Neuronal stem cell (in vitro differentiated cells): ENCODE measurements around the gene RREB1.
A peak's percentile ranks its signal among the peaks of the same experiment; 100 is the strongest.
"Not testable (repeated sequence)": the region's sequence is repeated elsewhere in the genome, so short reads cannot be mapped to it uniquely, and the experiment has no call there.

Experiments used
- DNase-seq: peaks from one replicate; pipeline ENCODE4 v3.0.0-alpha.2; 2013; ENCODE audit warnings: low spot score
- H2AFZ ChIP-seq: one replicate; pipeline ENCODE4 v1.6.1; 2013; ENCODE audit warnings: mild to moderate bottlenecking, low read length, inconsistent platforms
- H2AK5ac ChIP-seq: 2 replicates; pipeline ENCODE4 v1.6.1; 2013; ENCODE audit warnings: low read depth, mild to moderate bottlenecking, inconsistent platforms, low read length, moderate library complexity, mixed read lengths
- H2BK120ac ChIP-seq: 2 replicates; pipeline ENCODE4 v1.6.1; 2013; ENCODE audit warnings: low read depth, mild to moderate bottlenecking, inconsistent platforms, low read length, moderate library complexity, mixed read lengths
- H2BK12ac ChIP-seq: one replicate; pipeline ENCODE4 v1.6.1; 2013; ENCODE audit warnings: low read length, inconsistent platforms
- H2BK15ac ChIP-seq: 2 replicates; pipeline ENCODE4 v1.6.1; 2013; ENCODE audit warnings: mild to moderate bottlenecking, low read length, inconsistent platforms, mixed read lengths
- H2BK5ac ChIP-seq: one replicate; pipeline ENCODE4 v1.6.1; 2013; ENCODE audit warnings: inconsistent platforms, mild to moderate bottlenecking, low read length, moderate library complexity
- H3K14ac ChIP-seq: one replicate; pipeline ENCODE4 v1.6.1; 2013; ENCODE audit warnings: low read length, inconsistent platforms
- H3K18ac ChIP-seq: 2 replicates; pipeline ENCODE4 v1.6.1; 2013; ENCODE audit warnings: low read length, inconsistent platforms
- H3K23ac ChIP-seq: 2 replicates; pipeline ENCODE4 v1.6.1; 2013; ENCODE audit warnings: low read depth, mild to moderate bottlenecking, mixed read lengths, low read length, inconsistent platforms; ENCODE audit not compliant: poor library complexity
- H3K27ac ChIP-seq: replicated peaks from 3 replicates; pipeline ENCODE4 v1.5.1; 2013; ENCODE audit warnings: low read length, inconsistent platforms
- H3K27me3 ChIP-seq, 3 experiments: 2 replicates each; pipeline ENCODE4 v1.6.1; 2013; ENCODE audit warnings: low read length in 3 of 3, mild to moderate bottlenecking in 2 of 3, inconsistent platforms in 1 of 3, low read depth in 1 of 3, mixed read lengths in 1 of 3, moderate library complexity in 1 of 3; ENCODE audit not compliant: control insufficient read depth in 3 of 3, insufficient read depth in 3 of 3
- H3K36me3 ChIP-seq, 2 donors: replicated peaks in 1 of 2; 2 replicates each; pipeline ENCODE4 v1.6.1; 2013; ENCODE audit warnings: low read length in 2 of 2; ENCODE audit not compliant: control insufficient read depth in 2 of 2, insufficient read depth in 2 of 2
- H3K4ac ChIP-seq: 2 replicates; pipeline ENCODE4 v1.6.1; 2013; ENCODE audit warnings: inconsistent platforms, mild to moderate bottlenecking, low read length, moderate library complexity
- H3K4me1 ChIP-seq, 2 donors: 1 replicate in 1 of 2; 2 replicates in 1 of 2; pipeline ENCODE4 v1.6.1; 2013; ENCODE audit warnings: low read length in 2 of 2, low read depth in 1 of 2; ENCODE audit not compliant: control insufficient read depth in 2 of 2, insufficient read depth in 1 of 2
- H3K4me2 ChIP-seq: one replicate; pipeline ENCODE4 v1.6.1; 2013; ENCODE audit warnings: mild to moderate bottlenecking, low read length, inconsistent platforms; ENCODE audit not compliant: insufficient read depth, poor library complexity, severe bottlenecking
- H3K4me3 ChIP-seq, 2 donors: 2 replicates each; pipeline ENCODE4 v1.5.1; 2013; ENCODE audit warnings: low read length in 2 of 2, mild to moderate bottlenecking in 2 of 2, inconsistent platforms in 1 of 2, moderate library complexity in 1 of 2
- H3K79me1 ChIP-seq: one replicate; pipeline ENCODE4 v1.6.1; 2013; ENCODE audit warnings: low read depth, mild to moderate bottlenecking, inconsistent platforms, low read length, moderate library complexity
- H3K9ac ChIP-seq: one replicate; pipeline ENCODE4 v1.6.1; 2013; ENCODE audit warnings: mild to moderate bottlenecking, low read depth, low read length, inconsistent platforms; ENCODE audit not compliant: poor library complexity
- H3K9me3 ChIP-seq, 2 donors: replicated peaks in 1 of 2; 2 replicates each; pipeline versions ENCODE3 to v1.6.1; 2013; ENCODE audit warnings: low read length in 2 of 2, mild to moderate bottlenecking in 2 of 2, inconsistent platforms in 1 of 2, low read depth in 1 of 2, mixed read lengths in 1 of 2, moderate library complexity in 1 of 2; ENCODE audit not compliant: control insufficient read depth in 2 of 2, insufficient read depth in 1 of 2
- H4K8ac ChIP-seq: one replicate; pipeline ENCODE4 v1.6.1; 2013; ENCODE audit warnings: low read depth, mild to moderate bottlenecking, inconsistent platforms, low read length, moderate library complexity
- H4K91ac ChIP-seq: one replicate; pipeline ENCODE4 v1.6.1; 2013; ENCODE audit warnings: low read length, low read depth, mild to moderate bottlenecking, inconsistent platforms; ENCODE audit not compliant: poor library complexity
- WGBS, 2 donors: extraction: QIAGEN DNeasy Blood & Tissue Kit; methylation state at CpG; one replicate each; pipeline ENCODE4 v1.1.7; 2013; ENCODE audit warnings: missing lambda C conversion rate in 2 of 2, mixed read lengths in 1 of 2; ENCODE audit not compliant: insufficient read length in 2 of 2, insufficient replicate concordance in 1 of 2; ENCODE audit errors: extremely low coverage in 2 of 2; 5-methylcytosine and 5-hydroxymethylcytosine counted together

Gene RREB1

DNA sequence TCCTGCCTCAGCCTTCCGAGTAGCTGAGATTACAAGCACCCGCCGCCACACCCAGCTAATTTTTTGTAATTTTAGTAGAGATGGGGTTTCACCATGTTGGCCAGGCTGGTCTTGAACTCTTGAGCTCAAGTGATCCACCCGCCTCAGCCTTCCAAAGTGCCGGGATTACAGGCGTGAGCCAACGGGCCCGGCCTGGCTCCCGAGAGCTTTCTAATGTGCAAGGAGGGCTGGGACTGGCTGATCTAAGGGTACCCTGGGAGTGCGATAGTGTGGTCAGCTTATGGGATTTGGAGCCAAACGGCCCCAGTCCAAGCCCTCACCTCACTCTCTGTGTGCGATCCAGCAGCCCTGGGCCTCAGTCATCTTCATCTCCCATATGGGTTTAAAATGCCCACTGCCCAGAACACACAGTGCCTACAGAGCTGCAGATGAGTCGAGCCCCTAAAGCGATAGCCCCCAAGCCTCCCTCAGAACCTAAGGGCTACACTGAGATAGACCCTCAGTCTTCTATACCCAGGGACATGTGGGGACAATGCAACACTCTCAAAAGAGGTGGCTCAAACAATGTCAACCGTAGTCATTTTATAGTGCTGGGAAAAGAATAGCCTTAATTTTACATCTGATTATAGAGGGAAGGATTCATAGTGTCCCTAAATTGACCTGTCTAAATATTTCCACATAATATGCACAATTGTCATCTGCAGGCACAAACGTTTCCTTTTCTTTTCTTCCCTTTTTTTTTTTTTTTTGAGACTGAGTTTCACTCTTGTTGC, 155.2 kb downstream of the RREB1 start:
- no peaks in the 10 kb centered on the region for H3K36me3 ChIP-seq
- H3K23ac ChIP-seq, result no peak overlapping the region
- no peak overlapping the region for H2BK15ac ChIP-seq
- peak overlapping the region; percentile 15 for H2AK5ac ChIP-seq
- no peak overlapping the region for H2BK120ac ChIP-seq
- no CpG with 5 or more reads among the region's 16 CpGs for WGBS, 2 donors
- no peak overlapping the region for H3K4me3 ChIP-seq
- H2BK12ac ChIP-seq, result no peak overlapping the region
- H3K9me3 ChIP-seq, result peaks cover 0 to 4% of the 10 kb centered on the region in 2 donors
- no peak overlapping the region for H3K14ac ChIP-seq
- H3K4ac ChIP-seq, result no peak overlapping the region
- H3K27ac ChIP-seq, result no peak overlapping the region
- no peak overlapping the region for H3K9ac ChIP-seq
- H4K91ac ChIP-seq, result no peak overlapping the region
- H3K4me1 ChIP-seq, result peaks cover 6 to 12% of the 10 kb centered on the region in 2 donors
- H3K79me1 ChIP-seq, result no peaks in the 10 kb centered on the region
- no peak overlapping the region for H2BK5ac ChIP-seq
- H3K4me2 ChIP-seq, result no peak overlapping the region
- no peak overlapping the region for H3K18ac ChIP-seq
- no peak overlapping the region for H4K8ac ChIP-seq
- no peak for DNase-seq
- H2AFZ ChIP-seq, result no peak overlapping the region
- no peaks in the 10 kb centered on the region for H3K27me3 ChIP-seq

DNA sequence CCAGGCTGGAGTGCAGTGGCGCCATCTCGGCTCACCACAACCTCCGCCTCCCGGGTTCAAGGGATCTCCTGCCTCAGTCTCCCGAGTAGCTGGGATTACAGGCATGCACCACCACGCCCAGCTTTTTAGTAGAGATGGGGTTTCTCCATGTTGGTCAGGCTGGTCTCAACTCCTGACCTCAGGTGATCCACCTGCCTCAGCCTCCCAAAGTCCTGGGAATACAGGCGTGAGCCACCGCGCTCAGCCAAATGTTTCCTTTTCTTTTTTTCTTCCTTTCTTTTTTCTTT, 155.7 kb downstream of the RREB1 start:
- H2AK5ac ChIP-seq, H4K91ac ChIP-seq, H3K27me3 ChIP-seq, H2BK120ac ChIP-seq, H3K23ac ChIP-seq, H3K36me3 ChIP-seq, H2AFZ ChIP-seq, DNase-seq, H4K8ac ChIP-seq, H2BK12ac ChIP-seq, H3K18ac ChIP-seq, H2BK5ac ChIP-seq, H3K79me1 ChIP-seq, H3K4me3 ChIP-seq, H3K27ac ChIP-seq, H3K4me2 ChIP-seq, H3K4ac ChIP-seq, H3K14ac ChIP-seq, H3K9ac ChIP-seq, H3K9me3 ChIP-seq, H2BK15ac ChIP-seq: not testable (repeated sequence)
- WGBS, 2 donors, result no CpG with 5 or more reads among the region's 9 CpGs
- H3K4me1 ChIP-seq, result peaks cover 6 to 12% of the 10 kb centered on the region in 2 donors

DNA sequence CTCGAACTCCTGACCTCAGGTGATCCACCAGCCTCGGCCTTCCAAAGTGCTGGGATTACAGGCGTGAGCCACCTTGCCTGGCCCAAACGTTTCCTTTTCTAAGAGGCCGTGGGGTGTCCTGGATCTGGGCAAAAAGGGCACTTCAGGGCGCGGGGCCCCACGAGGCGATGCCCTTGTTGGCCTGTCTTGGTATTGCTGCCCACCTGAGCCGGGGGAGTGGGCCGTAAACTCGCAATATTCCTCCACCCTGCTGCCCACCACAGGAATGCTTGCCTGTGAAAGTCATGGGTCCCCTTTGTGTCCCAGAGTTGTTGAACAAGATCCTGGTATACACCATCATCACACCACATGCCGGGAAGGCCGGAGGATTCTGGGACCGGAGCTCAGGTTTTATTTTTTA, 156.3 kb downstream of the RREB1 start:
- Histone ChIP-seq H3K4ac (no peak overlapping the region), H2AFZ (no peak overlapping the region), H3K4me1 (peaks cover 6 to 12% of the 10 kb centered on the region in 2 donors), H4K8ac (no peak overlapping the region), H2BK5ac (no peak overlapping the region), H3K27me3 (no peaks in the 10 kb centered on the region), H3K4me3 (no peak overlapping the region), H3K27ac (no peak overlapping the region), H3K18ac (no peak overlapping the region), H3K9me3 (peaks cover 0 to 4% of the 10 kb centered on the region in 2 donors), H3K4me2 (no peak overlapping the region), H2BK15ac (no peak overlapping the region), H3K79me1 (no peaks in the 10 kb centered on the region), H2BK120ac (no peak overlapping the region), H4K91ac (no peak overlapping the region), H3K9ac (no peak overlapping the region), H2AK5ac (peak overlapping the region; percentile 38), H3K23ac (no peak overlapping the region), H3K36me3 (no peaks in the 10 kb centered on the region), H2BK12ac (no peak overlapping the region), H3K14ac (no peak overlapping the region)
- DNase-seq, result no peak
- no CpG with 5 or more reads among the region's 15 CpGs for WGBS, 2 donors

DNA sequence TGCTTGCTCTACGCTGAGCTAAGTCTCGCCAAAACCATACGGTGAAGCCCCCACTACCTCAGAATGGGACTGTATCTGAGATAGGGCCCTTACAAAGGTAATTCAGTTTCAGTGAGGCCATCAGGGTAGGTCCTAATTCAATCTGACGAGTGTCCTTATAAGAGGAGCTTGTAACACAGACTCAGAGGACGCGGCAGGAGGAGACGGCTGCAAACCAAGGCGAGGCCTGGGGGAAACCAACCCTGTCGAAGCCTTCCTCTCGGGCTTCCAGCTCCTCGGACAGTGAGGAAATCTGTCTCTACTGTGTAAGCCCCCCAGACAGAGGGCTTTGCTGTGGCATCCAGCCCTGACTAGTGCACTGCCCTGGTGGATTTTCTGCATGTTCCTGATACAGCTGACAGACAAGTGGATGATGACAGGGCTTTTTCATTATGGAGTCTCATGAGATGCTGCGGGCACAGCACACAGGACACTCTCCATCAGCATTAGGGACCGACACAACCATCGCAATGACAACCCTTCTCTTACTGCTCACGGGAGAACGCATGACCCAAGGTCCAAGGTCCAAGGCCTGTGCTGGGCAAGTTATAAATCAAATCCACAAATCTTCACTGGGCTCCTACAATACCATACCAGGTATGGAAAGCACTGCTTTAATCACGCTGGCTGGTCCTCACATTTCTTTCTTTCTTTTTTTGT, 157.1 kb downstream of the RREB1 start:
- Histone ChIP-seq H2AK5ac (no peak overlapping the region), H3K14ac (no peak overlapping the region), H3K36me3 (no peaks in the 10 kb centered on the region), H4K8ac (no peak overlapping the region), H3K4ac (no peak overlapping the region), H3K4me3 (no peak overlapping the region), H4K91ac (no peak overlapping the region), H3K4me1 (peaks cover 6 to 12% of the 10 kb centered on the region in 2 donors), H2BK12ac (no peak overlapping the region), H3K23ac (peak overlapping the region; percentile 37), H3K18ac (no peak overlapping the region), H3K9me3 (peaks cover 0 to 4% of the 10 kb centered on the region in 2 donors), H3K79me1 (no peaks in the 10 kb centered on the region), H3K9ac (no peak overlapping the region), H2BK120ac (no peak overlapping the region), H3K27ac (no peak overlapping the region), H3K4me2 (no peak overlapping the region), H2BK5ac (no peak overlapping the region), H3K27me3 (no peaks in the 10 kb centered on the region), H2AFZ (no peak overlapping the region), H2BK15ac (no peak overlapping the region)
- WGBS, 2 donors, result no CpG with 5 or more reads among the region's 17 CpGs
- DNase-seq, result no peak
